NCI-H2227 treated with DMSO at 0.1 percent for 48 hours (cell line): ENCODE data around the gene HBS1L.
A peak's percentile ranks its signal among the peaks of the same experiment; 100 is the strongest.

Experiments used
- DNase-seq: peaks from one replicate; lab custom pipeline; 2025; lab: John Stamatoyannopoulos, UW

HBS1L gene

GRCh38 chr6:134949927-134950326 lies 104.7 kb downstream of the HBS1L start, which contains the start of gene ALDH8A1:
TSS of gene ALDH8A1 (minus strand) at chr6:134950101. CDS start at chr6:134950053, 48 bp downstream.
- DNase-seq: no peak

GRCh38 chr6:134948691-134949090 lies 105.9 kb downstream of the HBS1L start:
- no peak for DNase-seq

- no peak for DNase-seq
These were observed 106.5 kb downstream of the HBS1L start for GRCh38 chr6:134948142-134948541.

GRCh38 chr6:134945045-134945444 lies 109.6 kb downstream of the HBS1L start:
- no peak for DNase-seq

DNA sequence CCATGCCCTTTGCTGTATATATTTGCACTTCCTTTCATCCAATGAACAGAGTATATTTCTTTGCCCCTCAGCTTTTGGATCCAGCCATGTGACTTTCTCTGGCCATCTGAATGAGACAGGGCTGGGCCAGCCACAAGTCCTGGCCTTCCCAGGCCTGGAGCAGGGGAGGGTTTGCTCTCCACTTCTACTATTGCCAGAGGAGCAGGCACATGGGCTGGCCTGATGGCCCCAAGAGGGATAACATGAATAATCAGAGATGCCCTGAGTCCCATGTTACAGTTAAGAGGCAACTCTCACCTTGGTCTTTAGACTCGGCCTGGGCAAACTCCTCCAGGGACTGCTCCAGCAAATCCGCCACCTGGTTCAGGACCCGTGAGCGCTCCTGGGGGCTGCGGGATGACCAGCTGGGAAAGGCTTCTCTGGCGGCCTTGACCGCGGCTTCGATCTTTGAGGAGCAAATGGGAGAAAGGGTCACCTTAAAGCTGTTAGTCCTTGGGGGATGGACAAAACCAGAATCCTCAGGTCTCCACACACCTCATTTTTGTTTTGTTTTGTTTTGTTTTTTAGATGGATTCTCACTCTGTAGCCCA lies 111.0 kb downstream of the HBS1L start:
- DNase-seq: no peak

DNA sequence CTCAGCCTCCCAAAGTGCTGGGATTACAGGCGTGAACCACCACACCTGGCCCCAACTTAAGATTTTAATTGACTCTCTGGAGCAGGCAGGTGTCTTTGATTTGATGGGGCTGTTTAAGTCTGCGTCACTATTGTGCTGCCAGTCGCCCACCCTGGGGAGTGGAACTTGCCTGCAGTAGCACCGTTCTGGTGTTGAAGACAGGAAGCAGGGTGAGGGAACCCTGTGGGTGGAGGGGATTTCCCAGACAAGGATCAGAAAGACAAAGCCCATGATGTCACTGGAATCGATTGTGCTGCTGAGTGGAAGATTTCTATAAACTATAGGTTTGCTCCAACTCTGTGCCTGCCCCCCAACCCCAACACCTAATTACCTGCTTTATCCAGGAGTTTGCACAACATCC lies 115.7 kb downstream of the HBS1L start:
- DNase-seq: no peak

DNA sequence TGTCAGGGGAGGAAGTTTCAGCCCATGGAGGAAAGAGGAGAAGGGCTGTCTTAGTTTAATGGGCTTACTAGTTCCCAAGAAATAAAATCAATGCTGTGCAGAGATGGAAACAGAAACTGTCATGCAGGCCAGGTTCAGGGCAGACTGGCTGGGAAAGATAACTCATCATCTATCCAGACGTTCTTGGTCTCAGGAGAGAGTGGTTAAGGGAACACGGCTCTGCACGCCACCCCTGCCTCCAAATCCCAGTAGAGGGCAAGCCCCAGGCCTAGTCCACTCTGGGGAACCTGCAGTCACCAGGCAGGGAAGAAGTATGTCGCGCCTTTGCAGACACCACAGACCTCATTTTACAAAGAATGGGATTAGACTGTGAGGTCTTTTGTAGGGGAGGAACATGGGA lies 117.2 kb downstream of the HBS1L start:
- no peak for DNase-seq

GRCh38 chr6:134936931-134937330 lies 117.7 kb downstream of the HBS1L start:
- DNase-seq: no peak

- DNase-seq: no peak
These were observed 118.1 kb downstream of the HBS1L start for GRCh38 chr6:134936476-134936875.

GRCh38 chr6:134934793-134935485 lies 119.7 kb downstream of the HBS1L start:
- no peak for DNase-seq

GRCh38 chr6:134932535-134933470 lies 121.8 kb downstream of the HBS1L start:
- no peak for DNase-seq

GRCh38 chr6:134932098-134932497 lies 122.5 kb downstream of the HBS1L start:
- no peak for DNase-seq

- DNase-seq: no peak
These were observed 124.2 kb downstream of the HBS1L start for GRCh38 chr6:134930463-134930862.

- no peak for DNase-seq
These were observed 126.3 kb downstream of the HBS1L start for GRCh38 chr6:134928151-134928900.

DNA sequence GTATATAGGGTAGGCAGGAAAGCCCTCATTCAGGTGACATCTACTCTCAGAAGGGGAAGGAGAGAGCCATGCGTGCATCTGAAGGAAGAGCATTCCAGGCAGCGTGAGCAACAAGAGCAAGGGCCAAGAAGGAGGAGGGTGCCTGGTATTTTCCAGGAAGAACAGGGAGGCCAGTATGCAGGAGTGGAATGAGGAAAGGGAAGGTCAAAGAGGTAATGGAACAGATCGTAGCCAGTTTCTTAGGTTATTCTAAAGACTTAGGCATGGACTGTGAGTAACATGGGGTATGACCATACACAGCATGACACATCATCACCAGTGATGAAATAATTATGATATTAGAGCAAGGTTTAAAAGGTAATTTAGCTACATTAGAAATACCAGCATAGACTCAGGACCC lies 128.8 kb downstream of the HBS1L start:
- DNase-seq: no peak

- no peak for DNase-seq
These were observed 132.8 kb downstream of the HBS1L start for GRCh38 chr6:134921721-134922261.

- DNase-seq: no peak
These were observed 133.3 kb downstream of the HBS1L start for GRCh38 chr6:134921276-134921675.

- DNase-seq: no peak
These were observed 134.2 kb downstream of the HBS1L start for GRCh38 chr6:134920422-134920821.

DNA sequence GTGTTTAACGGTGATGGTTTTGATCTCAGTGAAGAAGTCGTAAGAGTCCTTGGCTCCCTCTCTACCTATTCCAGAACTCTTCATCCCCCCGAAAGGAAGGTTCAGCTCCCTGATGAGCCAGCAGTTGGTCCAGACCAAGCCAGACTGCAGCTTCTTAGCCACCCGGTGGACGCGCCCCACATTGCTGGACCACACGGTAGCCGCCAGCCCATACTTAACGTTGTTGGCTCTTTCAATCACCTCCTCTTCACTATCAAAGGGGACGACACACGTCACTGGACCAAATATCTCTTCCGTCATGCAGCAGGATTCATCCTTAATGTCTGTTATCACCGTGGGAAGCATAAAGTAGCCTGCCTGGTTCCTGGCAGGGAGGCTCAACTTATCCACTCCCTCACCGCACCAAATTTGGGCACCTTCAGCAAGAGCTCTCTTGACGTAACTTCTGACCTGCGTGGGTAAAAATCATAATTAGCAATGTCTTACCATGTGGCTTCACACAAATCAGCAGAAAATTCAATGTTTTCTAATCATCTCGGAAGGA lies 136.1 kb downstream of the HBS1L start:
- no peak for DNase-seq

- no peak for DNase-seq
These were observed 143.1 kb downstream of the HBS1L start for GRCh38 chr6:134911547-134911946.

GRCh38 chr6:134910593-134910935 lies 144.1 kb downstream of the HBS1L start:
- peak; percentile 8 for DNase-seq
